GM12865 (cell line): Measurements from ENCODE around the gene GRIA3.

Experiments used
- DNase-seq: peaks from one replicate; pipeline ENCODE4 v3.0.0; 2010; ENCODE audit warnings: low read depth
- H3K4me3 ChIP-seq: 2 replicates; pipeline ENCODE4 v1.5.1; 2011; ENCODE audit warnings: mild to moderate bottlenecking, low read depth, low read length, control low read depth
- TF ChIP-seq, protein P1 (sequence below): IDR thresholded peaks from 2 replicates; pipeline ENCODE4 v1.5.1; 2011; ENCODE audit warnings: low read length, control low read depth, low read depth, inconsistent platforms; ENCODE audit not compliant: insufficient read depth; ENCODE audit errors: missing control alignments

GRIA3 gene

DNA sequence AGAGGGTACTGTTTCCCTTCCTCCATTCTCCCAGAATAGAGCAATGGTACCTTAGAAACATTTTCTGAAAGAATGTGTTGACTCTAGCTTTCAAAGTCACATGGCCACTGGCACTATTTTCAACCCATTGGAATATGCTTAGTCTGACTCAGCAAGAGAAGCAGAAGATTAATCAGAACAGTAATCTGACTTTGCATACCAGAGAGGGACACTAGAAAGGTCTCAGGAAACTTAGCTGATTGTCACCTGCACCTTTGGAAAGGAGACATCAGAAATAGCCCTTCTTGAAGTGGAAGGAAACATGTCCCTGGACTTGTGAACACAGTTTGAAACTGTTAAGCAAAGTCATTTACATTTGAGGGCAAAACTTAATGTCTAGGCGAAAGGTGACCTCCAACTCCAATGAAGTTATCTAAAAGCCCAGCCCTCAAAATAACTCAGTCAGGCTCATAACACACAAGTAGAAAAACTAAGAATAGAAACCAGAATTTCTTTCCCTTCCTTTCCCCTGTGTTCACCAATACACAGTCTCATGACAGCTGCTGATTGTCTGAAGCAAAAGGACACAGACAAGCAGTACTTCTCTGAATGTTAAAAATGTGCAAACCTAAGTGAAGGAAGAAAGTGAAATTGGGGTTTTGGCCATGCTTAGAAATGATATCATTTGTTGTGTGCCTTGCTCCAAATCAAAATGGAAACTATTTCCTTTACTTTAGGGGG lies 270.8 kb downstream of the GRIA3 start:
- DNase-seq: peak; percentile 21
- H3K4me3 ChIP-seq: no peak overlapping the region
- TF ChIP-seq, protein P1, sequence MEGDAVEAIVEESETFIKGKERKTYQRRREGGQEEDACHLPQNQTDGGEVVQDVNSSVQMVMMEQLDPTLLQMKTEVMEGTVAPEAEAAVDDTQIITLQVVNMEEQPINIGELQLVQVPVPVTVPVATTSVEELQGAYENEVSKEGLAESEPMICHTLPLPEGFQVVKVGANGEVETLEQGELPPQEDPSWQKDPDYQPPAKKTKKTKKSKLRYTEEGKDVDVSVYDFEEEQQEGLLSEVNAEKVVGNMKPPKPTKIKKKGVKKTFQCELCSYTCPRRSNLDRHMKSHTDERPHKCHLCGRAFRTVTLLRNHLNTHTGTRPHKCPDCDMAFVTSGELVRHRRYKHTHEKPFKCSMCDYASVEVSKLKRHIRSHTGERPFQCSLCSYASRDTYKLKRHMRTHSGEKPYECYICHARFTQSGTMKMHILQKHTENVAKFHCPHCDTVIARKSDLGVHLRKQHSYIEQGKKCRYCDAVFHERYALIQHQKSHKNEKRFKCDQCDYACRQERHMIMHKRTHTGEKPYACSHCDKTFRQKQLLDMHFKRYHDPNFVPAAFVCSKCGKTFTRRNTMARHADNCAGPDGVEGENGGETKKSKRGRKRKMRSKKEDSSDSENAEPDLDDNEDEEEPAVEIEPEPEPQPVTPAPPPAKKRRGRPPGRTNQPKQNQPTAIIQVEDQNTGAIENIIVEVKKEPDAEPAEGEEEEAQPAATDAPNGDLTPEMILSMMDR: no peak

- H3K4me3 ChIP-seq: no peak overlapping the region
- TF ChIP-seq, protein P1: no peak
- no peak for DNase-seq
Observed at GRCh38 chrX:123455693-123456092, 271.6 kb downstream of the GRIA3 start.

DNA sequence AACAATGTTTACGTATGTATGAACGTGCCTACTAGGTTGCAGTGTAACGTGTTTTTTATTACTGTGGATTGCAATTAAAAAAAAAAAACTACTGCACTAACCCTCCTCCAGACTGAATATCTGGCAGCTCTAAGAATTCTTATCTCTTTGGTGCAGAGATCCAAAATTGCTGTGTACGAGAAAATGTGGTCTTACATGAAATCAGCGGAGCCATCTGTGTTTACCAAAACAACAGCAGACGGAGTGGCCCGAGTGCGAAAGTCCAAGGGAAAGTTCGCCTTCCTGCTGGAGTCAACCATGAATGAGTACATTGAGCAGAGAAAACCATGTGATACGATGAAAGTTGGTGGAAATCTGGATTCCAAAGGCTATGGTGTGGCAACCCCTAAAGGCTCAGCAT lies 280.6 kb downstream of the GRIA3 start:
- TF ChIP-seq, protein P1: no peak
- no peak overlapping the region for H3K4me3 ChIP-seq
- DNase-seq: no peak

DNA sequence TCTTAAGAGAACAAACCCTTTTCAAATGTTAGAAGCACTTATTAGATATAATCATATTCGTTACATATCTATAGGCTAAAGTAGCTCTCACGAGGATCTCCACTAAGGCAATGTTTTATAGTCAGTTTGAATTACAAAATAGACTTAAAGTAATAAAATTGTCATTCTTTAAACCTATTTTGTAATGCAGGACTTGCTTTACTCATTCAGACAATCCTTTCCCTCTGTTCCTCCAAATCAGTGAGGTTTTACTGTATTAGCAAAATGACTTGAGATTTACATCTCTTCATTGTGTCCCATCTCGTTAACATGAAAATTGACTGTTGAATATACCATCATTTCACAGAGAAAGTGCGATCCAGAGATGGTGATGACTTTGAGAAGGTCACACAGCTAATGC lies 284.4 kb downstream of the GRIA3 start:
- H3K4me3 ChIP-seq: no peak overlapping the region
- DNase-seq: no peak
- TF ChIP-seq, protein P1: no peak

DNA sequence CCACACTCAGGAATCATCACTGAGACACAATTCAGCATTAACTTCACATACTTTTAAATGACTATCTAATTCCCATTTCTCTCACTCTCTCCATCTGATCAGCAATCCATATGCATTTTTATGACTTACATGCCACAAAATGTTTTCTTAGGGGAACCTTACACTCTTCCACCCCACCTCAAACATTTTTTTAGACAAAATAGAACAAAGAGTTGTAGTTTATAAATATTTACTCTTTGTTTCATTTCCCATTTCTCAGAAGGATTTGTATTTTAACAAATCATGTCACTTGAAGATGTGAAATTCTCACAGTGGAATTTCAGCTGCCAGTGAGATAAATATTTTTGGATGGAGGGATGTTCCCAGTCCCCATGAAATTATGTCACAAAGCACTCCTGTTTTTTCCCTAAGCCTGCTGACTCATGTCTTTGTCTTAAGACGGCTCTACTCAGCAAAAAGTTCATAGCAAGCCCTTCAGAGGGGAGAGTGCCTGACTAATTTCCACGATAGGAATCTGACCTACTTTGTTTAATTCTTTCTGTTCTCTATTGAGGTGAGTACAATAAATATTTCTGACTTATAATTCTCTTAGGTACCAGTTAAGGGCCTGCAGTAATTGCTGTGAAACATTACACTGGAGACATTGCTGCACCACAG lies 291.1 kb downstream of the GRIA3 start:
- H3K4me3 ChIP-seq: no peak overlapping the region
- DNase-seq: peak; percentile 3
- TF ChIP-seq, protein P1: no peak

- TF ChIP-seq, protein P1: no peak
- no peak for DNase-seq
- H3K4me3 ChIP-seq: no peak overlapping the region
Observed at GRCh38 chrX:123476611-123477219, 292.6 kb downstream of the GRIA3 start.
